Measurements from ENCODE around the gene KDM7A.
A peak's percentile ranks its signal among the peaks of the same experiment; 100 is the strongest.

The KDM7A gene

GRCh38 chr7:140068033-140068432 lies 108.8 kb downstream of the KDM7A start:
- Histone ChIP-seq H3K4me3 (no peak overlapping the region), H3K9me3 (peaks cover 0 to 23% (median 14%) of the 10 kb centered on the region in 3 donors), H3K27me3 (no peaks in the 10 kb centered on the region), H3K27ac (no peak overlapping the region), H3K4me1 (no peaks in the 10 kb centered on the region), H3K36me3 (no peaks in the 10 kb centered on the region)
- DNase-seq = no peak
- TF ChIP-seq CTCF (IDR thresholded peaks at IDR 0.05) = no peak
- intact Hi-C loops (cut with DNase I; ENCODE audit: low total_unique reads) = no loop called here

- intact Hi-C loops (cut with DNase I; ENCODE audit: low total_unique reads) = no loop called here
These were observed 109.7 kb downstream of the KDM7A start for GRCh38 chr7:140067052-140067451.

GRCh38 chr7:140062528-140063299 lies 114.1 kb downstream of the KDM7A start, which contains the start of gene PARP12:
TSS of gene PARP12 (minus strand) at chr7:140062951. CDS start at chr7:140062847, 104 bp downstream.
- peak within 1 kb of the TSS; percentile 70 to 81 for H3K4me3 ChIP-seq
- H3K9me3 ChIP-seq = peaks cover 0 to 17% (median 14%) of the 10 kb centered on the region in 3 donors
- H3K27ac ChIP-seq = peak within 1 kb of the TSS; percentile 81 to 88
- peaks cover 0 to 44% (median 22%) of the 10 kb centered on the region in 4 donors for H3K4me1 ChIP-seq
- H3K27me3 ChIP-seq = no peaks in the 10 kb centered on the region
- intact Hi-C loops (cut with DNase I; ENCODE audit: low total_unique reads) = no loop called here
- peak; percentile 83 to 91 for DNase-seq
- no peak for TF ChIP-seq CTCF (IDR thresholded peaks at IDR 0.05)
- peaks cover 0 to under 1% (median 0%) of the 10 kb centered on the region in 3 donors for H3K36me3 ChIP-seq

More at GRCh38 chr7:140067052-140067451, 109.7 kb downstream of the KDM7A start:
- Histone ChIP-seq H3K4me1 (peaks cover 0 to 3% (median 2%) of the 10 kb centered on the region in 4 donors), H3K4me3 (no peak overlapping the region), H3K27ac (no peak overlapping the region), H3K27me3 (no peaks in the 10 kb centered on the region), H3K36me3 (no peaks in the 10 kb centered on the region), H3K9me3 (peaks cover 0 to 23% (median 14%) of the 10 kb centered on the region in 3 donors)
- no peak for TF ChIP-seq CTCF (IDR thresholded peaks at IDR 0.05)
- no peak for DNase-seq

GRCh38 chr7:140062118-140062527 lies 114.7 kb downstream of the KDM7A start:
- DNase-seq = no peak
- Histone ChIP-seq H3K27me3 (no peaks in the 10 kb centered on the region), H3K9me3 (peaks cover 0 to 11% (median 9%) of the 10 kb centered on the region in 3 donors), H3K36me3 (peaks cover 0 to 7% (median 0%) of the 10 kb centered on the region in 3 donors), H3K4me3 (peak overlapping the region; percentile 70 to 81), H3K4me1 (peaks cover 0 to 45% (median 22%) of the 10 kb centered on the region in 4 donors), H3K27ac (peak overlapping the region; percentile 81 to 88)
- TF ChIP-seq CTCF (IDR thresholded peaks at IDR 0.05) = no peak
- intact Hi-C loops (cut with DNase I; ENCODE audit: low total_unique reads) = no loop called here

- intact Hi-C loops (cut with DNase I; ENCODE audit: low total_unique reads) = no loop called here
- H3K4me1 ChIP-seq = peaks cover 0 to 45% (median 22%) of the 10 kb centered on the region in 4 donors
- no peak for TF ChIP-seq CTCF (IDR thresholded peaks at IDR 0.05)
- no peak for DNase-seq
- H3K27ac ChIP-seq = peak overlapping the region; percentile 81 to 88
- H3K27me3 ChIP-seq = no peaks in the 10 kb centered on the region
- peak overlapping the region; percentile 70 to 81 for H3K4me3 ChIP-seq
- H3K36me3 ChIP-seq = peaks cover 0 to 12% (median 0%) of the 10 kb centered on the region in 3 donors
- peaks cover 0 to 7% (median 3%) of the 10 kb centered on the region in 3 donors for H3K9me3 ChIP-seq
These were observed 115.2 kb downstream of the KDM7A start for GRCh38 chr7:140061607-140061930.

Measured in tibial artery (tissue), 4 donors.